Erythroblast (primary cell): Measurements from ENCODE around the gene AAGAB.

Experiments used
- GATA1 ChIP-seq: IDR thresholded peaks from 2 replicates; pipeline ENCODE4 v1.6.1; 2011; ENCODE audit warnings: low read depth, mild to moderate bottlenecking, control low read depth, low read length, moderate library complexity
- POLR2A ChIP-seq: IDR thresholded peaks from 2 replicates; pipeline ENCODE4 v1.6.1; 2011; ENCODE audit warnings: mild to moderate bottlenecking, low read length

DNA sequence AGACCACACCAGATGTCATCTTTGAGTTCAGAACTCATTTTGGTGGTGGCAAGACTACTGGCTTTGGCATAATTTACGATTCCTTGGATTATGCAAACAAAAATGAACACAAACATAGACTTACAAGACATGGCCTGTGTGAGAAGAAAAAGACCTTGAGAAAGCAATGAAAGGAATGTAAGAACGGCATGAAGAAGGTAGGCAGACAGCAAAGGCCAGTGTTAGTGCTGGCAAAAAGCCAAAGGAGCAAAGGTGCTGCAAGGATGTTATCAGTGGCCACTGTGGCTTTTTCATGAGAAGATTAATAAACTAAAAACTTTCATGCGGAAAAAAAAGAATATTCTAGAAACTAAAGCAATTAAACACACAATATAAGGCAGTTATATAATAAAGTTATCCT, 21.9 kb downstream of the AAGAB start:
- no peak for TF ChIP-seq POLR2A
- no peak for TF ChIP-seq GATA1
